ENCODE measurements around the gene SLC25A47. TPM values are rescaled to one million over a fixed set of nuclear protein-coding genes. Genes with fewer than 3 reads are reported as not detected.

The SLC25A47 gene
- total and polyA plus RNA-seq, 4 experiments from 2014 or later: not detected

DNA sequence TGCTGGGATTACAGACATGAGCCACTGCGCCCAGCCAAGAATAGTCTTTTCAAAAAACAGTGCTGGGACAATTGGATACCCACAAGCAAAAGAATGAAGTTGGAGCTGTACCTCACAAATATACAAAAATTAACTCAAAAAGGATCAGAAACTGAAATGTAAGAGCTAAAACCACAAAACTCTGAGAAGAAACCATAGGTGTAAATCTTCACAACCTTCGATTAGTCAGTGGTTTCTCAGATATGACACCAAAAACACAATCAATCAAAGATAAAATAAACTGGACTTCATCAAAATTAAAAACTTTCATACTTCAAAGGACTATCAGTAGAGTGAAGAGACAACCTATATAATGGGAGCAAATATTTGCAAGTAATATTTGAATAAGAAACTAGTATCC, 35.3 kb downstream of the SLC25A47 start:
- peaks cover 36% of the 10 kb centered on the region for H3K36me3 ChIP-seq (ENCODE audit: insufficient read depth, low read length)
- Mint-ChIP-seq H3K36me3 (peaks cover 57 to 78% of the 10 kb centered on the region in 2 donors), H3K4me1 (peaks cover 0 to 2% (median 0%) of the 10 kb centered on the region in 4 donors), H3K27me3 (no peaks in the 10 kb centered on the region), H3K4me3 (no peak overlapping the region), H3K9me3 (no peaks in the 10 kb centered on the region), H3K27ac (no peak overlapping the region)
- ChIA-PET POLR2A (ENCODE audit: partially characterized antibody) (no interaction called here), CTCF (ENCODE audit: partially characterized antibody) (interaction anchor here (1.3 kb wide), 1 partner anchor 287 kb away, joined by 3 read pairs; no protein-coding TSS in a partner anchor)
- no peaks in the 10 kb centered on the region for H3K4me1 ChIP-seq (ENCODE audit: insufficient read depth, low read length)
- no peak for DNase-seq
- no peaks in the 10 kb centered on the region for H3K27me3 ChIP-seq (ENCODE audit: insufficient read depth, low read length)
- no peak overlapping the region for H3K27ac ChIP-seq (ENCODE audit: low read depth, low read length)
- H3K9me3 ChIP-seq (ENCODE audit: control insufficient read depth in 1 of 2, low read length in 2 of 2): no peaks in the 10 kb centered on the region
- intact Hi-C loops (cut with micrococcal nuclease): no loop called here
- no peak overlapping the region for H3K4me3 ChIP-seq (ENCODE audit: low read length in 2 of 2)

DNA sequence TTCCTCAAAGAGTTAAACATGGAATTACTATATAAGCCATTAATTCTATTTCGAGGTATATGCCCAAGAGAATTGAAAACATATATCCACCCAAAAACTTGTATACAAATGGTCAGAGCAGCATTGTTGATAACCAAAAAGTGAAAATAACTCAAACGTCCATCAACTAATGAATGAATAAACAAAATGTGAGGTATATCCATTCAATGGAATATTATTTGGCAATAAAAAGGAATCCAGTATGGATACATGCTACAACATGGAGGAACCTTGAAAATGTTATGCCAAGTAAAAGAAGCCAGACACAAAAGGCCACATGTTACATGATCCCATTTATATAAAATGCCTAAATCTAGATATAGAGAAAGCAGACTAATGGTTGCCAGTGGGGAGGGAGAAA, 36.0 kb downstream of the SLC25A47 start:
- Mint-ChIP-seq H3K36me3 (peaks cover 56 to 75% of the 10 kb centered on the region in 2 donors), H3K4me3 (no peak overlapping the region), H3K27me3 (no peaks in the 10 kb centered on the region), H3K27ac (peak overlapping the region in 1 of 7 donors; percentile 53), H3K9me3 (no peaks in the 10 kb centered on the region), H3K4me1 (peaks cover 0 to 2% (median 0%) of the 10 kb centered on the region in 4 donors)
- Histone ChIP-seq H3K4me1 (ENCODE audit: insufficient read depth, low read length) (no peaks in the 10 kb centered on the region), H3K27me3 (ENCODE audit: insufficient read depth, low read length) (no peaks in the 10 kb centered on the region), H3K4me3 (ENCODE audit: low read length in 2 of 2) (no peak overlapping the region), H3K36me3 (ENCODE audit: insufficient read depth, low read length) (peaks cover 29% of the 10 kb centered on the region), H3K27ac (ENCODE audit: low read depth, low read length) (no peak overlapping the region), H3K9me3 (ENCODE audit: control insufficient read depth in 1 of 2, low read length in 2 of 2) (no peaks in the 10 kb centered on the region)
- intact Hi-C loops (cut with micrococcal nuclease): no loop called here
- ChIA-PET POLR2A (ENCODE audit: partially characterized antibody) (no interaction called here), CTCF (ENCODE audit: partially characterized antibody) (interaction anchor here (1.3 kb wide), 1 partner anchor 286 kb away, joined by 3 read pairs; no protein-coding TSS in a partner anchor)
- DNase-seq: no peak

DNA sequence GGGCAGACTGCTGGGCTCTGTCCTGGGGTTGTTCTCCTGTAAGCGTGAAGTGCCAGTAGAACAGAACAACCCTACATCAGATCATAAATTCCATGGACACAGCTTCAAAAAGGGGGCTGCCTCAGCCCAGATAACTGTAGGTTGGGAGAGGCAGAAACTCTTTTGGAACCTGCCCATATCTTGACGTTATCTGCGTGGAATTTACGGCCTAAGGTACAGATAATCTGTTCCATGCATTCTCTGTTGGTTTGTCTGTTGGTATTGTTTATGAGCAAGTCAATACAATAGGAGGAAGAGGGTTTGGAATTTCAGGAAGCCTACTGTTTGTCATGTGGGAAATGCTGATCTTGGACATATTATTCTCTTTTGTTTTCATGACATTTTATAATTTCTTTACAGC, 36.7 kb downstream of the SLC25A47 start:
- intact Hi-C loops (cut with micrococcal nuclease): no loop called here
- H3K36me3 Mint-ChIP-seq: peaks cover 56 to 71% of the 10 kb centered on the region in 2 donors
- Histone ChIP-seq H3K9me3 (ENCODE audit: control insufficient read depth in 1 of 2, low read length in 2 of 2) (no peaks in the 10 kb centered on the region), H3K36me3 (ENCODE audit: insufficient read depth, low read length) (peaks cover 24% of the 10 kb centered on the region), H3K27ac (ENCODE audit: low read depth, low read length) (no peak overlapping the region), H3K27me3 (ENCODE audit: insufficient read depth, low read length) (no peaks in the 10 kb centered on the region), H3K4me1 (ENCODE audit: insufficient read depth, low read length) (no peaks in the 10 kb centered on the region), H3K4me3 (ENCODE audit: low read length in 2 of 2) (no peak overlapping the region)
- H3K27me3 Mint-ChIP-seq: no peaks in the 10 kb centered on the region
- POLR2A ChIA-PET (ENCODE audit: partially characterized antibody): no interaction called here
- H3K4me3 Mint-ChIP-seq: no peak overlapping the region
- no peak for DNase-seq
- H3K4me1 Mint-ChIP-seq: peaks cover 0 to 2% (median 0%) of the 10 kb centered on the region in 4 donors
- CTCF ChIA-PET (ENCODE audit: partially characterized antibody): no interaction called here
- H3K9me3 Mint-ChIP-seq: no peaks in the 10 kb centered on the region
- H3K27ac Mint-ChIP-seq: peak overlapping the region in 1 of 7 donors; percentile 39

DNA sequence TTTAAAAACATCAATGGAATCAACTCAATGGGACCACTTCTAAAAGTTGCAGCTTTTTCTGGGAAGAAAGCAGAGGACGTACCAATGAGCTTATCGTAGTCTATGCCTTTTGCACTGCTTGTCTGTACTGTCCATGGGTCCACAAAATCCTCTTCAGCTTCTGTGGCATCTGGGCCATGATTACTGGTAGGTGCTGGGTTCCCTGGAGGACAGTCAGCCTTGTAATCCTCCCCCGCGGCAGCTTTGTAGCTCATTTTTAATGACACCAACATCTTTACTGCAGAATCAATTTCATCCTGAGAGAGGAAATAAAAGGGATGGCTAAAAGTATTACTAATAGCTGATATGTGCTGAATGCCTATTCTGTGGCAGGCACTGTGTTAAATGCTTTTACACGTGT, 38.5 kb downstream of the SLC25A47 start:
- Histone ChIP-seq H3K4me3 (ENCODE audit: low read length in 2 of 2) (no peak overlapping the region), H3K27me3 (ENCODE audit: insufficient read depth, low read length) (no peaks in the 10 kb centered on the region), H3K4me1 (ENCODE audit: insufficient read depth, low read length) (no peaks in the 10 kb centered on the region), H3K36me3 (ENCODE audit: insufficient read depth, low read length) (peaks cover 24% of the 10 kb centered on the region), H3K9me3 (ENCODE audit: control insufficient read depth in 1 of 2, low read length in 2 of 2) (no peaks in the 10 kb centered on the region), H3K27ac (ENCODE audit: low read depth, low read length) (no peak overlapping the region)
- no peak for DNase-seq
- H3K27me3 Mint-ChIP-seq: no peaks in the 10 kb centered on the region
- no peaks in the 10 kb centered on the region for H3K9me3 Mint-ChIP-seq
- POLR2A ChIA-PET (ENCODE audit: partially characterized antibody): no interaction called here
- CTCF ChIA-PET (ENCODE audit: partially characterized antibody): interaction anchor here (0.7 to 1.9 kb wide), 3 partner anchors 13 to 284 kb away, joined by 3 to 5 read pairs (median 5); no protein-coding TSS in a partner anchor
- intact Hi-C loops (cut with micrococcal nuclease): no loop called here
- H3K27ac Mint-ChIP-seq: no peak overlapping the region
- H3K4me3 Mint-ChIP-seq: no peak overlapping the region
- peaks cover 0 to 2% (median 0%) of the 10 kb centered on the region in 4 donors for H3K4me1 Mint-ChIP-seq
- H3K36me3 Mint-ChIP-seq: peaks cover 64 to 76% of the 10 kb centered on the region in 2 donors

DNA sequence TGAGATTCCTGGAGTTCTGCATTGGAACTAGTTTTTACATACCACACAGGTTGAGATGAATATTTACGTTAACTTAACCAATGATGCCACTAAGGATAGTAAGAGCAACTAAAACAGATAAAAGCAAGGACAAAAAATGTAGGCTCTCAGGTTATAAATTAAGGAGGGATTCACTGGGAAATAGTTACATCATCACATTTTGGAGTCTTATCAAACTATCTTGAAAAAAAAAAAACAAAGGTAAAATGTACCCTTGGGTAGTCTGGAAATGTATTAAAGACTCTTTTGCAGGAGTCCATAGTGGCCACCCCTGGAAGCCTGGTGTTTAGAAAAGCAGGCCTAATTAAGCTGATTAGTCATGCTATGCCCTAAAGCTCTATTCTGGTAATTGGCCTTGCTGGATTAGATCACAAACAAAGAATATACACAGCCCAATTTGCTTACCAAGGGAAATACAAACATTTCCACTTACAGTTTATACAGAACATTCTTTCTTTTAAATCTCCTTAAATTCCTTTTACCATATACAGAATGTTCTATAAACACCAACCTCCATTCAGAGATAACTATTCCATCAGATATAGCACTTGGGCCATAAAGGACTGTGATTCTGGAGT, 39.3 kb downstream of the SLC25A47 start:
- no peak overlapping the region for H3K27ac ChIP-seq (ENCODE audit: low read depth, low read length)
- CTCF ChIA-PET (ENCODE audit: partially characterized antibody): interaction anchor here (0.7 to 1.9 kb wide), 3 partner anchors 13 to 283 kb away, joined by 3 to 5 read pairs (median 5); no protein-coding TSS in a partner anchor
- H3K36me3 ChIP-seq (ENCODE audit: insufficient read depth, low read length): peaks cover 24% of the 10 kb centered on the region
- Mint-ChIP-seq H3K27me3 (no peaks in the 10 kb centered on the region), H3K4me3 (peak overlapping the region in 1 of 8 donors; percentile 26), H3K9me3 (no peaks in the 10 kb centered on the region), H3K27ac (peak overlapping the region in 1 of 7 donors; percentile 35), H3K4me1 (peaks cover 0 to 4% (median 1%) of the 10 kb centered on the region in 4 donors), H3K36me3 (peaks cover 65 to 77% of the 10 kb centered on the region in 2 donors)
- POLR2A ChIA-PET (ENCODE audit: partially characterized antibody): no interaction called here
- H3K9me3 ChIP-seq (ENCODE audit: control insufficient read depth in 1 of 2, low read length in 2 of 2): no peaks in the 10 kb centered on the region
- no peaks in the 10 kb centered on the region for H3K27me3 ChIP-seq (ENCODE audit: insufficient read depth, low read length)
- intact Hi-C loops (cut with micrococcal nuclease): no loop called here
- no peak for DNase-seq
- H3K4me3 ChIP-seq (ENCODE audit: low read length in 2 of 2): no peak overlapping the region
- H3K4me1 ChIP-seq (ENCODE audit: insufficient read depth, low read length): no peaks in the 10 kb centered on the region

DNA sequence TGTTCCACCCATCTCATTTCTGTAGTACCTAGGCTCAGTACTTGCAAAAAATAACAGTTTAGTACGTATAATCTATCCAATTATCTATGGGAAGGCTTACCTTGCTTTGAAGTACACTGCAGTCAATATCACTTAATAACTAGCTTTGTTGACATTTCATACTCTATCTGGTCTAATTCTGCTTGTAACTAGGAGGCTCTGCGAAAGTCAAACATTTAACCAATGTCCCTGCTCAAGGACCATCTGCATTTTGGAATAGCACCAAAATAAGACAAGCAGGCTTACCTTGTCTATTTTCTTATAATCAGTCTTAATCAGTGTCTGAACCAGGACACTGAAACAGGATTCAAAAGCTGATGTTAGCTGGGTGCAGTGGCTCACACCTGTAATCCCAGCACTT, 39.9 kb downstream of the SLC25A47 start:
- no peak for DNase-seq
- peaks cover 71 to 80% of the 10 kb centered on the region in 2 donors for H3K36me3 Mint-ChIP-seq
- H3K27ac Mint-ChIP-seq: no peak overlapping the region
- POLR2A ChIA-PET (ENCODE audit: partially characterized antibody): no interaction called here
- Histone ChIP-seq H3K27me3 (ENCODE audit: insufficient read depth, low read length) (no peaks in the 10 kb centered on the region), H3K4me1 (ENCODE audit: insufficient read depth, low read length) (no peaks in the 10 kb centered on the region), H3K9me3 (ENCODE audit: control insufficient read depth in 1 of 2, low read length in 2 of 2) (no peaks in the 10 kb centered on the region), H3K36me3 (ENCODE audit: insufficient read depth, low read length) (peaks cover 24% of the 10 kb centered on the region), H3K27ac (ENCODE audit: low read depth, low read length) (no peak overlapping the region), H3K4me3 (ENCODE audit: low read length in 2 of 2) (no peak overlapping the region)
- H3K27me3 Mint-ChIP-seq: no peaks in the 10 kb centered on the region
- H3K4me3 Mint-ChIP-seq: no peak overlapping the region
- peaks cover 0 to 4% (median 1%) of the 10 kb centered on the region in 4 donors for H3K4me1 Mint-ChIP-seq
- CTCF ChIA-PET (ENCODE audit: partially characterized antibody): interaction anchor here (1.7 to 1.9 kb wide), 2 partner anchors 14 to 21 kb away, joined by 4 to 5 read pairs; no protein-coding TSS in a partner anchor
- H3K9me3 Mint-ChIP-seq: no peaks in the 10 kb centered on the region
- intact Hi-C loops (cut with micrococcal nuclease): no loop called here

DNA sequence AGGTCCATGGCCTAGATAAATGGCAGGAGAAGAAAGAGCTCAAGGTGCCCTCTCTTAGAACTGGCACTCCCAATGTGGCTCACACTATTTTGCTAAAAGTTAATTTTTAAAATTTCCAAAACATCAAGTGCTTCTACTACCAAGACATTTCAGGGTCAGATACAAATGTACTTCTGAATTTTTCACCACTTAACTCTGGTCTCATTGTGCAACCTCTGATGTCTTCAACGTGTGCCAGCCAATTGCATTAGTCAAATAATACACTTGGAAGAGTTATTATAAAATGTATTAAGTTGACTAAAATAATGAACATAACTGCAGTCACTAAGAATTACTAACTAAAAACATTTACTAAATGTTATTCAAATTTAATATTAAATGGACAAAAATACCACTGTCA, 41.3 kb downstream of the SLC25A47 start:
- H3K27ac ChIP-seq (ENCODE audit: low read depth, low read length): no peak overlapping the region

More for the DNA sequence above, 41.3 kb downstream of the SLC25A47 start:
- H3K36me3 ChIP-seq (ENCODE audit: insufficient read depth, low read length): peaks cover 18% of the 10 kb centered on the region
- no peaks in the 10 kb centered on the region for H3K9me3 ChIP-seq (ENCODE audit: control insufficient read depth in 1 of 2, low read length in 2 of 2)
- ChIA-PET CTCF (ENCODE audit: partially characterized antibody) (interaction anchor here (1.5 to 1.7 kb wide), 2 partner anchors 11 to 13 kb away, joined by 3 to 4 read pairs; a partner anchor contains a TSS), POLR2A (ENCODE audit: partially characterized antibody) (no interaction called here)
- no peaks in the 10 kb centered on the region for H3K4me1 ChIP-seq (ENCODE audit: insufficient read depth, low read length)
- intact Hi-C loops (cut with micrococcal nuclease): no loop called here
- H3K27ac Mint-ChIP-seq: no peak overlapping the region
- no peaks in the 10 kb centered on the region for H3K9me3 Mint-ChIP-seq
- H3K4me3 Mint-ChIP-seq: no peak overlapping the region
- peaks cover 0 to 4% (median 3%) of the 10 kb centered on the region in 4 donors for H3K4me1 Mint-ChIP-seq
- peaks cover 64 to 76% of the 10 kb centered on the region in 2 donors for H3K36me3 Mint-ChIP-seq
- no peaks in the 10 kb centered on the region for H3K27me3 ChIP-seq (ENCODE audit: insufficient read depth, low read length)
- no peak for DNase-seq
- H3K4me3 ChIP-seq (ENCODE audit: low read length in 2 of 2): no peak overlapping the region
- H3K27me3 Mint-ChIP-seq: no peaks in the 10 kb centered on the region
